ENCODE measurements around the gene CASKIN2.
"Not testable (repeated sequence)": the region's sequence is repeated elsewhere in the genome, so short reads cannot be mapped to it uniquely, and the experiment has no call there.

Gene CASKIN2

GRCh38 chr17:75544250-75544649 is 28.9 kb upstream of the CASKIN2 start:
- ATAC-seq = no peak

- no peak for ATAC-seq
Measured at GRCh38 chr17:75542728-75543336, 27.5 kb upstream of the CASKIN2 start.

GRCh38 chr17:75542229-75542628 is 26.9 kb upstream of the CASKIN2 start:
- no peak for ATAC-seq

GRCh38 chr17:75540923-75541503 is 25.7 kb upstream of the CASKIN2 start:
- no peak for ATAC-seq

- no peak for ATAC-seq
Measured at GRCh38 chr17:75539967-75540729, 24.8 kb upstream of the CASKIN2 start.

- no peak for ATAC-seq
Measured at GRCh38 chr17:75536366-75536765, 21.0 kb upstream of the CASKIN2 start.

- no peak for ATAC-seq
Measured at GRCh38 chr17:75535871-75536270, 20.5 kb upstream of the CASKIN2 start.

- ATAC-seq = peak; percentile 88 to 91
Measured at GRCh38 chr17:75535119-75535537, 19.8 kb upstream of the CASKIN2 start.

- ATAC-seq = no peak
Measured at GRCh38 chr17:75531721-75532072, 16.4 kb upstream of the CASKIN2 start.

- ATAC-seq = no peak
Measured at GRCh38 chr17:75530837-75531720, 15.7 kb upstream of the CASKIN2 start.

- no peak for ATAC-seq
Measured at GRCh38 chr17:75526555-75527270, 11.4 kb upstream of the CASKIN2 start.

GRCh38 chr17:75525806-75526554 is 10.6 kb upstream of the CASKIN2 start:
- ATAC-seq = no peak

GRCh38 chr17:75524970-75525805 is 9.9 kb upstream of the CASKIN2 start, which contains the start of gene LLGL2:
LLGL2 (plus strand) TSS chr17:75525697; CDS start chr17:75543427, 17,730 bp downstream.
- peak; percentile 90 to 93 for ATAC-seq

- ATAC-seq = no peak
Measured at GRCh38 chr17:75524269-75524969, 9.1 kb upstream of the CASKIN2 start.

- no peak for ATAC-seq
Measured at GRCh38 chr17:75523647-75524046, 8.3 kb upstream of the CASKIN2 start.

- ATAC-seq = no peak
Measured at GRCh38 chr17:75521951-75522727, 6.8 kb upstream of the CASKIN2 start.

GRCh38 chr17:75521290-75521689 is 6.0 kb upstream of the CASKIN2 start:
- ATAC-seq = no peak

GRCh38 chr17:75520413-75520812 is 5.1 kb upstream of the CASKIN2 start:
- ATAC-seq = not testable (repeated sequence)

GRCh38 chr17:75518983-75519537 is 3.7 kb upstream of the CASKIN2 start:
- no peak for ATAC-seq
